HG03064 (cell line): ENCODE data around the gene ARHGEF16.

Experiments
- ATAC-seq: cut with Tn5 transposase; IDR thresholded peaks from one replicate; pipeline ENCODE4 v1.9.1; 2021; ENCODE audit warnings: low read depth; ENCODE audit not compliant: unreplicated experiment

ARHGEF16 gene

GRCh38 chr1:3453891-3454810, at the start of gene ARHGEF16:
ARHGEF16 (plus strand) TSS chr1:3454665; CDS start chr1:3463085, 8,420 bp downstream.
- no peak for ATAC-seq

DNA sequence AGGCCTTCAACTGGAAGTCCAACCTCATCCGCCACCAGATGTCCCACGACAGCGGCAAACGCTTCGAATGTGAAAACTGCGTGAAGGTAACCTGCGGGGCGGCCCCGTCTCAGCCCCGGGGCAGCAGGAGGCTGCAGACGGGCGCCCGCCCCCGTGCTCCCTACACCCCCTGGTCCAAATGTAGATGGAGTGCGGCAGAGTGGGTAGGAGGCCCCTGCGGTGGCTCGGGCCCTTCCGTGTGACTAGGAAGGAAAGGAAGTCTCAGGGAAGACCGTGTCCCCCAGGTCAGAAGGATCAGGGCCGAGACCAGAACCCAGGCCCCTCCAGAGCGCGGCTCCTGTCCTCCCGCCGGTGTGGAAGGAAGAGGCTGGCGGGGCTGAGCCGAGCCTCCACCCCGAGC, 49.7 kb upstream of the ARHGEF16 start:
- ATAC-seq = no peak

GRCh38 chr1:3405491-3405890, 49.0 kb upstream of the ARHGEF16 start:
- ATAC-seq = no peak

DNA sequence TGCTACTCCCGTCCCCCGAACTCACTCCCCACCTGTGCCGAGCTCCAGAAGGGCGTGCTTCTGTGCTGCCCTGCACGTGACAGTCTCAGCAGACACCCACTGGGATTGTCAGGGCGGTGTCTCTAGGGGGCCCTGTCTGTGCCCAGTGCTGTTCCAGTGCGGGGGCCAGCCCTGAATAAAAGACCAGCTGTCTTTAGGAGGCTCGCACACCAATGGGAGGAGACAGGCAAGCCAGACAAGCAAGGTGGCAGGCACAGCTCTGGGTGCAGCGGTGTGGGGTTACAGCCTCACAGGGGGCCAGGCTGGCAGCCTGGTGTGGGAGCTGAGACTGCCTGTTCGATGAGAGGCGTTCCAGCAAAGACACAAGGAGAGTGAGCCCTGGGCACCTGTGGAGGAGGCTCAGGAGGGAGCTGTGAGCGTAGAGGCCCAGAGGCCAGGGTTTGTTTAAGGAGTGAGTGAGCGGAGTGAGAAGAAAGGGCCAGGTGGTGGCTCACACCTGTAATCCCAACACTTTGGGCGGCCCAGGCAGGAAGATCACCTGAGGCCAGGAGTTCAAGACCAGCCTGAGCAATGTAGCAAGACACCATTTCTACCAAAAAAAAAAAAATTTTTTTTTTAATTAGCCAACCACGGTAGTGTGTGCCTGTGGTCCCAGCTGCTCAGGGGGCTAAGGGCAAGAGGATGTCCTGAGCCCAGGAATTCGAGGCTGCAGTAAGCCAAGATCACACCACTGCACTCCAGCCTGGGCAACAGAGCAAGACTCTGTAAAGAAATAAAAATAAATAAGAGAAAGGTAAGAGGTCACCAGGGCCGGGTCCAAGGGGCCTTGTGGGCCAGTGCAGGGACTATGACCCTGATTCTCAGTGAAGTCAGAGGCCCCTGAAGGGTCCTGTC, 48.2 kb upstream of the ARHGEF16 start:
- ATAC-seq = no peak

GRCh38 chr1:3407021-3407420, 47.4 kb upstream of the ARHGEF16 start:
- no peak for ATAC-seq

GRCh38 chr1:3408751-3409266, 45.7 kb upstream of the ARHGEF16 start:
- no peak for ATAC-seq

DNA sequence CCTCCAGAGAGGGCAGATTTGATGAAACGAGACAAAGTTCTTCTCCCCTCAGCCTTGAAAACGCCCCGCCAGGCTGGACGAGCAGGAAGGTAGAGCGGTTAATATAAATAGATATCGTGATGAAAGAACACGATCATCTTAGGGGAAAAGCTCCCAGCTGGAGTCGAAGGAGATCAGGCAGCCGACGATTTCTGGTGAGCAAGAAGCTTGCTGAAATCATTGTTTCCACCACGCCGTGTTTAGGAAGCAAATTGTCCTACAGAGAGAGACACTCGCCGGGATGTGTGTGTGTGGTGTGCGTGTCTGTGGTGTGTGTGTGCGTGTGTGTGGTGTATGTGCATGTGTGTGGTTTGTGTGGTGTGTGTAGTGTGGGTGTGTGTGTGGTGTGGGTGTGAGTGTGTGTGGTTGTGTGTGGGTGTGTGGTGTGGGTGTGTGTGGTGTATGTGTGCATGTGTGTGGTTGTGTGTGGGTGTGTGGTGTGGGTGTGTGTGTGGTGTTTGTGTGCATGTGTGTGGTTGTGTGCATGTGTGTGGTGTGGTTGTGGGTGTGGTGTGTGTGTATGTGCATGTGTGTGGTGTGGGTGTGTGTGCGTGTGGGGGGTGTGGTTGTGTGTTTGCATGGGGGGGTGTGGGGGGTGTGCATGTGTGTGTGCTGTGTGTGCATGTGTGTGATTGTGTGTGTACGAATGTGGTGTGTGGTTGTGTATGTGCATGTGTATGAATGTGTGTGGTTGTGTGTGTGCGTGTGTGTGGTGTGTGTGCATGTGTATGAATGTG, 44.9 kb upstream of the ARHGEF16 start:
- ATAC-seq = no peak

DNA sequence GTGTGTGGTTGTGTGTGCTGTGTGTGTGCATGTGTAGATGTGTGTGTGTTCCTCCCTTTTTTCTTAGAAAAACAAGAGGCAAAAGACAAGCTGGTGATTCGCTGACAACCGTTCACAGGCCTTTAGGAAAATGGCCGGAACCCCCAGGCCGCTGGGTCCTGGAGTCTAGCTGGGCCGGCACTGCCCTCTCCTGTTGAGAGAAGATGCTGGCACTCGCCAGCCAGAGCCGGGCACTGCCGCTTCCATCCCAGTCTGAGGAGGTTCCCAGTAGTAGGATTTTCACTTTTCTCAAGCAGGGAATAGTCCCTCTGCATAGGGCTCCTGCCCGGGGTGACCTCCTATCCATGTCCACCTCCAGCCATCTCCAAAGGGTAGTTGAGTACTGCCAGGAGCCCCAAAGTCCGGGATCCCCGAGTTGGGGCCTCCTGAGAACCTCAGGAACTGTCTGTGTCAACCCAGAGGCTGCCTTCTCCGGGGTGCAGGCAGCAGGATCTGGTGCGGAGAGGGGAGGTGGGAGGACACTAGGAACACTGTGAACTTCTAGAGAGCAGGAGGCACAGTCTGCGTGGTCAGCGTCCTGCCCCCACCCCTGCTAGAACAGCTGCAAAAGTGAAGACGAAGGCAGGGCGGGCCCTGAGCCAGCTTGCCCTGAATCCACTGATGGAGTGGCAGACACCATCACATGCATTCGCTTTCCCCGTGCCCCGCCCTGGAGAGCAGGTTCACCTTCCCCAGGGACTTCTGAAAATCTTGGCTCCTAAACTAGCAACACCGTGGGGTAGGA, 44.1 kb upstream of the ARHGEF16 start:
- ATAC-seq = no peak

DNA sequence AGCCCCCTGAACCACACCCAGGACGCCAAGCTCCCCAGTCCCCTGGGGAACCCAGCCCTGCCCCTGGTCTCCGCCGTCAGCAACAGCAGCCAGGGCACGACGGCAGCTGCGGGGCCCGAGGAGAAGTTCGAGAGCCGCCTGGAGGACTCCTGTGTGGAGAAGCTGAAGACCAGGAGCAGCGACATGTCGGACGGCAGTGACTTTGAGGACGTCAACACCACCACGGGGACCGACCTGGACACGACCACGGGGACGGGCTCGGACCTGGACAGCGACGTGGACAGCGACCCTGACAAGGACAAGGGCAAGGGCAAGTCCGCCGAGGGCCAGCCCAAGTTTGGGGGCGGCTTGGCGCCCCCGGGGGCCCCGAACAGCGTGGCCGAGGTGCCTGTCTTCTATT, 42.7 kb upstream of the ARHGEF16 start:
- ATAC-seq = no peak

- ATAC-seq = no peak
These were observed 42.1 kb upstream of the ARHGEF16 start for GRCh38 chr1:3412376-3412775.

DNA sequence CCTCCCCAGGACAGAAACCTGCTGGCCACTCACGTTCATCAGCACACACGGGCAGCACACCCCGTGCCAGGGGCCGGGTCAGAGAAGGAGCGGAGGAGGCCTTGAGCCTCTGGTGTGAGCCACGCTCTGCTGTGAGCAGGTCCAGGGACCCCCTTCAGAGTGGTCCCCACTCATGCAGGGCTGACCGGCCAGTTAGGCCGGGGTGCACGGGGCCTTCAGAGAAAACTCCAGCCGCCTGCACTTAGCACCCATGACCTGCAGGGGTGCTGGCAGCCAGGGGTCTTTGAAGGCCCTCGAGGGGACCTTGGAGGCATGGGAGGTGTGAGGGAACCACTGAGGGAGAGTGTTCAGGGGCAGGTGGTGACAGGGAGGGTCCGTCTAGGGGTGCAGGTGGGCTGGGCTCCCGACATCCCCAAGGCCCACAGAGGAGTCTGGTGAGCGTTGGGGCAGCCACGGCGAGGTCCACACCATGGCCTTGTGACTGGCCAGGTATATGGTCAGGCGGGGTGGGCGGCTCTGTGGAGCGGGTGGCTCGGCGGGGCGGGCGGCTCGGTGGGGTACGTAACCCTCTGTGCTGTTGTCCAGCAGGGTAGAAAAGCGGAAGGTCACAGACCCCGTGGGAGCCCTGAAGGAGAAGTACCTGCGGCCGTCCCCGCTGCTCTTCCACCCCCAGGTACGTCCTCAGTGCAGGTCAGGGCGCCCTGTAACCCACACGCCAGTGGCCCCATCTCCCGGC, 40.3 kb upstream of the ARHGEF16 start:
- no peak for ATAC-seq

DNA sequence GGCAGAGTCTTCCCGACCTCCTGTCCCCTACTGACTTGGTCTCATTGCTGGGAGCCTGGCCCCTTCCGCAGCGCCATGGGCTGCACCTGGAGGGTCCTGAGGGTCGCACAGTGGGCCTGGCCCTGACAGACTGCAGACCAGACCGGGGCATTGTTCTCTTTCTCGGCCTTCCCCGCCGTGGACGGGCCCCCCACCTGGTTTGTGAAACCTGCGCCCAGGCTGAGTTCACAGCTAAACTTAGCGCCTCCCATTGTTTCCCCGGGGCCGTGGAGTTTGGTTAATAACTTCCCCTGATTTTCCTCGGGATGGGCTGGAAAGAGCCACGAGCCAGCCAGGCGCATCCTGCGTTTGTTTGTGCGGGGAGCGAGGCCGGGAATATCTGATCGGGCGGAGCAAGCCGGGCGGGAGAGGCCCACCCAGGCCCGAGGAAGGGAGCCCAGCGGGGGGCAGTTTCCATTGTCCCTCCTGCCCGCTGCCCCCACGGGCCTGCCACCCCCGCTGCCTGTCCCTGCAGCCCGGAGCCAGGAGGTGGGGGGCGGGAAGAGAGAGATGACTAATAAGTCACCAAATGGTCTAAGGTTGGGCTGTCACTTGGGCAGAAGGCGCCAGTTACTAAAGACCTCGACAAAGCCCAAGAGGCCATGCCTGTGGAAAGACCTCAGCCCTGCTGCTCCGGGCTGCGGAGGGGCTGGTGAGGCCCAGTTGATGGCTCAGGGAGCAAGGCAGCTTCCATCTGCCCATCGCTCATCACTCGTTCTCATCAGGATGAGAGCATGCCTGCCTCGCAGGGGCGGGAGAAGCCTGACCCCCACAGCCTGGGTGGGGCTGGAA, 39.0 kb upstream of the ARHGEF16 start:
- ATAC-seq = no peak

DNA sequence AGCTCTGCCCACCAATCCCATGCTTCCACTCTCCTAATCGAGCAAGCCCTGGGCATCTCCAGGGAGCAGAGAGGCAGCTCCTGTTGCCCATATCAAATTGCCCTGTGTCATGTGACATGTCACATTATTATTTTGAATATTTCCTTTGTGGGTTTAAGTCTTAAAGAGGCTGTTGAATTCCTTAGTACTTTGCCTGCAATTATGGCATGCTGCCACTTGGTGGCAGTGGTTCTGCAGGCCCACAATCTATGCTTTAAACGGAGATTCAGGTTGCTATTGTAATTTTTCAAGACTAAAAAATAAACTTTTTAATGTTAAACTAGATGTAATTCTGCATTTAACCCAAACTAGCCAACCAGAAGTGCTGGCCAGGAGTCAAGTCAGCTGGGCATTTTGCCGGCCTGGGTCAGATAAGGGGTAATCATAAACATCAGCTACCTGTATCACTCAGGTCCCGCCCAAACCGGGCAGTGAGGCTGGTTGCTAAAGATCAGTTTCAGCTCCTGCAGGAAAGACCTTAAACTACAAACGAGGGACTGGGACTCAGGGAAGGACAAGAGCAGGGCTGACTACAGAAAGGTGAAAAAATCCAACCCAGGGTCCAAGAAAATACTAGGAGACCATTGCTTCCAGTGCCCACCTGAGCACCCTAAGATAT, 37.3 kb upstream of the ARHGEF16 start:
- ATAC-seq = no peak

DNA sequence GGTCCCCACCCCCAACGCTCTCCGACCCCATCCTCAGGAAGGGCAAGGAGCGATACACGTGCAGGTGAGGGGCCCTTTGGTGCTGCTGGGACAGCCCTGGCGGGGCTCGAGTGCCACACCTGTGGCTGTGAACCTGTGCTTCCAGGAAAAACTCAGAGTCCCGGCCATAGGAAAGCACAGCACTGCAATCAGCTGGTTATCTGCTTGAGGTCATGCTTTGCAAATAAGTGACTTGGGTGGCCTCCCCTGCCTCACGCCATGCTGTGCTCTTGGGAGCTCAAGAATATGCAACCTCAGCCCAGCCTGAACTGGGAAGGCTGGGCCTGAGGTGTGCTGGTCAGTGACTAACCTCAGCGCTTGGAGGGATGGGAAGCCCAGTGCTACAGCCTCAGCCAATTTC, 36.5 kb upstream of the ARHGEF16 start:
- no peak for ATAC-seq

GRCh38 chr1:3418600-3418999, 35.9 kb upstream of the ARHGEF16 start:
- no peak for ATAC-seq

DNA sequence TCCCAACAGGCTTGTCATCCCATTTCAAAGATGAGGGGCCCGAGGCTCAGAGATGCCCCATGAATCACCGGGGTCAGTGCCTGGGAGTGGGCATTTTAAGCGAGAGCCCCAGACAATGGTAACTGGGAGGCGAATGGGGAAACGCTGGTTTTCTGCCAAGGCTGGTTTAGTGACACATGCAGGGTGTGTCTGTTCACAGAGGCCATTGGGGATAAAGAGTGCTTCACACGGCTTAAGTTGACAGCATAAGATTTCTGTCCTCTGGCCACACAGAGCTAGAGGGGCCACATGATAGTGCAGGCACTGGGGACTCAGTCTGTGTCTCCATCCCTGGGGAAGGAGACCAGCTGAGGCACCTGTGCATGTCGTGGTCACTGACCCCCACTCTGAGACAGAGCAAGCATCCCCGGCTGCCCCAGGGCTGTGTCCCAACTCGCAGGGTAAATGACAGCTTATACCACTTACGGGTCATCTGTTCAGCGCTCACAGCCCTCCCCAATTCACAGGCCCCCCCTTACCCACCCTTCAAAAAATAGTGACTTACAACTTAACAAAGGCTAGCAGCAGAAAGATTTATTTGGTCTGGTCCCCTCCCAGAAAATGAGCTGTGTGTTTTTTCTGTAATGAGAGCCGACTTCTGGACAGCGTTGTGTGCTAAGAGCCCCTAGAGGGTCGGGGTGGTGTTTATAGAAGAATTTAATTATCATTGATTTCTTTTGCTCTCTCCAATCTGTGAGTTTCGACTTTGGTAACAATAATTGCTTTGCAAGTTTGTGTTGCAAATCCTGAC, 34.9 kb upstream of the ARHGEF16 start:
- no peak for ATAC-seq
